Iris pigment epithelial cell (primary cell): Measurements from ENCODE around the gene VWA3B.
"Not testable (repeated sequence)": the region's sequence is repeated elsewhere in the genome, so short reads cannot be mapped to it uniquely, and the experiment has no call there.

Experiments
- DNase-seq: peaks from one replicate; pipeline ENCODE4 v3.0.0-alpha.2; 2011; ENCODE audit warnings: low read depth

The VWA3B gene

GRCh38 chr2:98245491-98245890, 158.5 kb downstream of the VWA3B start:
- no peak for DNase-seq

GRCh38 chr2:98247383-98247782, 160.4 kb downstream of the VWA3B start:
- DNase-seq: no peak

GRCh38 chr2:98252038-98252773, 165.2 kb downstream of the VWA3B start:
- no peak for DNase-seq

DNA sequence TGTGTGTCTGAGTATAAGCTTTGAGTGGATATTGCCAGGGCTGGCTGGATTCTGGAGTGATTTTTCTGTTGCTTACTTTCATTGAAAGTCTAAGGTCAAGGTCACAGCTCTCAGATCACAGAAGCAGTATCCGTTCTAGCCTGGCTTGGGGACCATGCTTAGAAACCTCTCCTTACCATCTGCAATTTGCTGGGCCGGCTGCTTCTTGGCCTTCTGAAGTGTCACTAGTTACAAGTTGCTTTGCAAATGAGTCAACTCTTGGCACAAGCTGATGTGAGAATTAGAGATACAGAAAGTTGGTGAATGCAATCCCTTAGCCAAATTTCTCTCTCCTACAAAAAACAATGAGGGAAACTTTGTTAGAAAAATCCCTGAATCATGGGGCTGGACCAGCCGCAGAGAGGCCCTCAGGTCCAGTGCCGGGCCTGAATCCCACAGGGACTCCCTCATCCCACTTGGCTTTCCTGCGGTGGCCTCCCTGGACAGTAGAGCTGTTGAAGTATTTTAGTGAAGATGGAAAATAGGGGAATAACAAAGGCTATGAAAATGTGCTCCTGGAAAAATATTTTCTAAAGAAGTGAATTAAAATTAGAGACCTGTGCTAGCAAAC, 166.6 kb downstream of the VWA3B start:
- peak; percentile 10 for DNase-seq

- no peak for DNase-seq
Measured at GRCh38 chr2:98254504-98255059, 167.6 kb downstream of the VWA3B start.

GRCh38 chr2:98258906-98259305, 171.9 kb downstream of the VWA3B start:
- no peak for DNase-seq

DNA sequence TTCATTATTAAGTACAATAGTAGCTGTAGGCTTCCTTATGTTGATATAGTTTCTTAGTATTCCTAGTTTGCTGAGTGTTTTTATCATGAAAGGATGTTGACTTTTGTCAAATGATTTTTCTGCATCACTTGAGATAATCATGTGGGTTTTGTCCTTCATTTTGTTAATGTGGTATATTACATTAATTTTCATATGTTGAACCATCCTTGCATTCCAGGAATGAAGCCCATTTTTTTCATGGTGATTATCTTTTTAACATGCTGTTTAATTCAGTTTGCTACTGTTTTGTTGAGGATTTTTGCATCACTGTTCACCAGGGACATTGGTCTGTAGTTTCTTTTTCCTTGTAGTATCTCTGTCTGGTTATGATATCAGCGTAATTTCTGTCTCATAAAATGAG, 176.4 kb downstream of the VWA3B start:
- no peak for DNase-seq

DNA sequence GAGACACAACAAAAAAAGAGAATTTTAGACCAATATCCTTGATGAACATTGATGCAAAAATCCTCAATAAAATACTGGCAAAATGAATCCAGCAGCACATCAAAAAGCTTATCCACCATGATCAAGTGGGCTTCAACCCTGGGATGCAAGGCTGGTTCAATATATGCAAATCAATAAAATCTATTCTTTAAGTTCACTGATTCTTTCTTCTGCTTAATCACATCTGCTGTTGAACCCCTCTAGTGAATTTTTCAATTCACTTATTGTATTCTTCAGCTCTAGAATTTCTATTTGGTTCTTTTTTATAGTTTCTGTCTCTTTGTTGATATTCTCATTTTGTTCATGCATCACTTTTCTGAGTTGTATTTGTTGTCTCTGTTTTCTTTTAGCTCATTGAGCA, 181.3 kb downstream of the VWA3B start:
- not testable (repeated sequence) for DNase-seq

DNA sequence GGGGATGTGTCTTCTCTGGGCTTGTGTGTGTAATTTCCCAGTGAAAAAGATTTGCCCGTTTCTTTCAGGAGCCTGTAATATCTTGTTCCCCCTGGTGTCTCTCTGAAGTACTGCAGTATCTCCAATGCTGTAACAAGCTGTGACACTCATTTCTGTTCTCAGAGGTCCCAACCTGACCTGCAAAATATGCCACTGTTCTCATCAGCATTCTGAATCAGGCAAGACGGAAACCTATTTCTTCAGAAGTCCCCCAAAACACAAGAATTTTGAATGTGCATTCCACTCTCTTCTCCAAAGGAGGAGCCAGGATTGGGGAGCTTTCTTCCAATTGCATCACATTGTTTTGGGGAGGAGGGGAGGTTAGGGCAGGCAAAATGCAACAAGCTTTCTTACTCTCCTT, 182.3 kb downstream of the VWA3B start:
- peak; percentile 67 for DNase-seq

- no peak for DNase-seq
Measured at GRCh38 chr2:98269830-98270229, 182.9 kb downstream of the VWA3B start.

GRCh38 chr2:98277162-98277859, 190.3 kb downstream of the VWA3B start:
- DNase-seq: no peak

GRCh38 chr2:98278074-98278473, 191.1 kb downstream of the VWA3B start:
- no peak for DNase-seq

DNA sequence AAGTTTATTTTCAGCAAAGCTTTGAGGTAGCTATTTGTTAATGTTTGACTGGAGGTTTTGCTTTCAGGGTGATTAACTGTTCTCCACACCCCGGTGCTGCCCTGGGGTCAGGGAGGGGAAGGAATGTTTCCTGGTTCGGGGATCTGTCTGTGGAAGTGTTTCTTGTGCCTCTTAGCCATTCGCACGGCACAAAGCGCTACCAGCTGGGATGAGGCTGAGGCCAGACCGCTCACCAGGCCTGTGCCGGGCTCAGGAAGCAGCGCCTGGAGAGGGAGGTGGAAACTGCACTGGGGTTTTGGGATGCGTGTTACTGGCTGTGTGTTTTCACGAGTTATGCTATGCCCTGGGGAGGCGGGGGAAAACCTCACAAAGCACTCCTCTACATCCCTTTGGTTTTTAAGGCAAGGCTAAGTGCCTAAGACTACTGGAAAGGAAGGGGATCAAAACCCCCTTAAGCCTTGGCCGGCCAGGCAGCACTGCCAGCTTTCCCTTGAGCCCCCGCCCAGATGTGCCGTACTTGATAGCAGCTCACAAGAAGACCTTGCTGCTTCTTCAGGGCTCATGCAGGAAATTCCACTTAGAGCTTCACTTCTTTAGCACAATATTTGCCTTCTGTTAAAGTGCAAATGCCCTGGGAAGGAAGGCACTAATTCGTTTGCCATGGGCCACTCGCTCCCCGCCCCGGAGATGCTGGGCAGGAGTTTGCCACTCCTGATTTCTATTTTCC, 193.6 kb downstream of the VWA3B start:
- DNase-seq: peak; percentile 9

DNA sequence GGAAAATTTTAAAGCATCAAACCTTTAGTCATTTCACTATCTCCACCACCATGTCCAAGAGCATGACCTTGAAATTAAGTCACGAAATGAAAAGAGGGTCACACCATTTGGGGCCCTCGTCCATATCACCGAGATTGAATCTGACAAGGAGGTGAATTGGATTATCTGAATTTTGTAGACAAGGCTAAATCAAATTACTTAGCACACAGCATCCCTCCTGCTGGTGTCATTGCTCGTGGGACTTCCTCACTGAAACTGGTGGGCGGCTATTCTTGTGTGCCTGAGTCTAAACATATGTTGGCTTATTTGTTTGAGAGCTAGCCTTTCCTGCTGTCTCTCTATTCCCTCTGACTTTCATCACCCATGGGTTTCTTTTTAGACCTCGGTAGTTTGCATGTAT, 194.6 kb downstream of the VWA3B start:
- DNase-seq: no peak

DNA sequence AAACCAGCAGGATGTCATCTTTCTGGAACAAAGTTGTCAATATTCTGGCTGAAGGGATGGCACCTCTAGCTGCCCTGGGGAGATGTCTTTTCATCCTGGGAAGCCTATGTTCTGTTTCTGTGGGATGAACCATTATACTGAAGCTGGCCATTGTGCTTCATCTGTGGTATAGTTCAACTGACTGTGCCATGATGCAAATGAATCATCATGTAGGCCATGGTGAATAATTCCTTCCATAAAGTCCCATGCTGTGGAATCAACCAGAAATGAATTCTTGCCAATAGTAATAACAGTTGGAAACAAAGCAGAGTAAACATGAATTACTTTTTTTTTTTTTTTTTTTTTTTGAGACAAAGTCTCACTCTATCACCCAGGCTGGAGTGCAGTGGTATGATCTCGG, 195.1 kb downstream of the VWA3B start:
- DNase-seq: no peak

DNA sequence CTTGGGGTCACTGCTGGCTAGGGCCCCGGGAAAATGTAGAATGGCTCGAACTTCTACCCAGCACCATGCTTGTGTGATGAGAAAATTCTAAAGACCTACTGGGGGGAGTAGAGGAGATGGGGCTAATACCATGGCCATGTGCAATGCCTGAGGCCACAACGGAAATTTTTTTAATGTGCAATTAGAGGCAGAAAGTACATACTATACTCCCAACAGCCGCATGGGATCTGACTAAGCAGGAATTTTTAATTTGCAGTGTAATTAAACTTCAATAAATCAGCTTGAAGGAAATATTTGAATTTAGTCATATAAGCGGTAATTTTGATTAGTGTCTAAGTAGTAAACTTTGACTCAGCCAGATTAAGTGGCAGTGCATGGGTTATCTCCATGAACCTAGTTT, 206.1 kb downstream of the VWA3B start:
- no peak for DNase-seq

DNA sequence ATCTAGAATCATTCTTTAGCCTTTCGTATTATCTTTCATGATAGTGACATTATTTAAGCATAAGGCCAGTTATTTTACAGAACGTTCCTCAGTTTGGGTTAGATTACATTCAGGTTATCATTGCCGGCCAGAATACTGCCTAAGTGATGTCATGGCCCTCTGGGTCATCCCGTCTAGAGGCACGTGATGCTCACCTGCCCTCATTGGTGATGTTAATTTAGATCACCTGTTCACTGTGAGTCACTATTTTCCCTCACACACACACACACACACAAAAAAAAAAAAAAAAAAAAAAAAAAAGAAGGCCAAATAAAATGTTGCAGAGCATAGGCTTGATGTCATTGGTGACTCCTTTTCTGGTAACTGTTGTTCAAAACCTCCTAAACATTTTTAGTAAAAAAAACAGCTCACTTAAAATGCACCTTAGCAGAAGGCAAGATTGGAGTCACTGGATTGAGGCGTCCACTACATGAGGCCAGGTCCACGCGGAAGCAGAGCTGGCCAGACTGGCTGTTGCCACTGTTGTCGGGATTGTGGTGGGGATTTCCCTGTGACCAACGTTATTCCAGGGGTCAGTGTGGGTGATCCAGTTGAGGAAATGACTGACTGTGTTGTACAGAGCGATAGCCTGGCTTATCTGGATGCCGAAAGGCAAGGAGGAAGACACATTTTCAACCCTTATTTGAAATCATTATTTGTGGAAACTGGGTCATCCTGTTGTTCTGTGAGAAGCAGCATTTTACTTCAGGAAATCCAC, 207.1 kb downstream of the VWA3B start:
- no peak for DNase-seq

GRCh38 chr2:98294711-98295110, 207.7 kb downstream of the VWA3B start:
- DNase-seq: no peak

DNA sequence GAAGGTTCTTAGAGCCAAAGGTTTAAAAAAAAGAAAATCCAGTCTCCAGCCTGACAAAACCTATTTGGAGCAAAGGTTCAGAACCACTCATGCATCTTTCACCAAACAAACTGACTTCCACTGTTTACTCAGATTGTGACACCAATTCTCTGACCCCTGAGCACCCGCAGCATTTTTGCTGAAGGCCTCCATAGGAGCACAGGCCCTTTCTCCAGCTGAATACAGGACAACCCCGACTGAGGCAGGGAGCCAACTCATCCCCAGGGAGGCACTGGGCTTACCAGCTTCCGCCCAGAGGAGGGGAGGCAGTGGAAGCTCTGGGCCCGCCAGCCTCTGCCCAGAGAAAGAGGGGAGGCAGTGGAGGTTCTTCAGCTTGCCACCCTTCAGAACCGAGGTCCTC, 208.3 kb downstream of the VWA3B start:
- DNase-seq: no peak

DNA sequence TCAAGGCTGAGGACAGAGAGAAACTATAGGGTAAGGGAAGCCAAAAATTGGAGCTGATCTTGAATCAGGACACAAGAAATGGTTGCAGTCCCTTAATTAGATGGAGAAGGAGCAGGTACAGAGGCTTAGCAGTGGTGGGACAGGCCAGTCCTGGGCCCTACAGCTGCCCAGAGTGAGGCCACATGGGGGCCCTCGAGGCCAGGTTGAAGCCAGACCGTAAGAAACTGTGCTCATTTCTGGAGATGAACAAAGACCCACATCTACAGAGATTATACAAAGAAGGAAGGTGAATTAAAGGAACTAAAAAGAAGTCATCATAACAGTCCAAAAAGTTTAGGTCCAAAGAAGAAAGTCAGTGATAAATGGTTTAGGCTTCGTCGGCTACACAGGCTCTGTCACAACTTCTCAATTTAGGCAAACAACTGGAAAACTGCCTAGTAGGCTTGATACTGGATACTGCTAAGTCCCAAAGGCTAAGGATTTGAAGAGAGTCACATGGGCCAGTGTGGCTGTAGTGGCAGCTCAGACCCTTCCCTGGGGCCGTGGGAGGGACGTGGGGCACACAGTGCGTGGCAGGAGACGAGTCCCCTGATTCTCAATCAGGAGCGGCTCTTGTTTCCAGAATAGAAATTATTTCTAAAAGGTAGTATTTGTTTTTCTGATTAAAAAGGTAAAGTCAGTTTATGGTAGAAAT, 208.9 kb downstream of the VWA3B start:
- DNase-seq: no peak

GRCh38 chr2:98296440-98296839, 209.5 kb downstream of the VWA3B start:
- no peak for DNase-seq
